ENCODE measurements around the gene MIP.
"Not testable (repeated sequence)": the region's sequence is repeated elsewhere in the genome, so short reads cannot be mapped to it uniquely, and the experiment has no call there.

Gene MIP

DNA sequence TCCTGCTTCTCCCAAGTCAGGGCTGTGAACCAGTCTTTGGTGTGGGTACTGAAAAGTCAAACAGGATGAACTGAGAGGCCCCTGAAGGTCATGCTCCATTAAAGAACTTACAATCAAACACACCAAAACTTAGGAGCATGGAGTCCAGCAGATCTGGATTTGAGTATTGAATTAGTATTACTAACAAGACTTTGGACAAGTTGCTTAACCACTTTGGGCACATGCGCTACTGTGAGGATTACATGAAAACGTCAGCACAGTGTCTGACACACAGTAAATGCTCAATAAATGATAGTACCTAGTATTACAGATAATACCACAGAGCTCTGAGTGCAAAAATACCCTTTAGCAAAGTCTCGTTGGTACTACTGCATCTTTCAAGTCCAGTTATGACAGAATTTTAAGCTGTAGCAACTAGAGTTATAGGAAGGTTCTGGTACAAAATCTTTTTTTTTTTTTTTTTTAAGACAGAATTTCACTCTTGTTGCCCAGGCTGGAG, 28.5 kb downstream of the MIP start:
- Histone ChIP-seq H3K4me3 (ENCODE audit: low read depth, low read length) (no peak overlapping the region), H3K9ac (ENCODE audit: low read depth, low read length) (no peak overlapping the region), H3K27me3 (ENCODE audit: control insufficient read depth, insufficient read depth, low read length) (no peaks in the 10 kb centered on the region), H3K36me3 (ENCODE audit: control insufficient read depth, insufficient read depth, low read length) (peaks cover 49% of the 10 kb centered on the region), H3K9me3 (ENCODE audit: control insufficient read depth, insufficient read depth, low read length) (no peaks in the 10 kb centered on the region), H3K4me1 (ENCODE audit: control insufficient read depth, insufficient read depth, low read length) (no peaks in the 10 kb centered on the region)

DNA sequence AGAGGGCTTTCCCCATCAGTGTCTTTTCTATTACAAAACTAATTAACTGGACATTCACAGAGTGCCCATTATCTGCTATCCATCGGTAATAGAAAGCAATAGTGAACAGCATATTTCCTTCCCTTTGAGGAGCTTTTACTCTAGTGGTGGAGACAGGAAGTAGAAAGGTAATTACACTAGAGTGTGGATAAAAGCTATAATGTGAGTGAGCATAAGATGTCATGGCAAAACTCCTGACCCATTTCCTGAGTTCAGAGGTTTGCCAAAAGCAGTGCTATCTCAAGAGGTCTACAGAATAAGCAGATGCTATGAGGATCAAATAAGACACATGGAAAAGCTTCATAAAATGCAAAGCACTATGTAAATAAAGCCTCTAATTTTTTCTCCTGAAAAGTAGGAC, 29.3 kb downstream of the MIP start:
- Histone ChIP-seq H3K9ac (ENCODE audit: low read depth, low read length) (no peak overlapping the region), H3K9me3 (ENCODE audit: control insufficient read depth, insufficient read depth, low read length) (no peaks in the 10 kb centered on the region), H3K36me3 (ENCODE audit: control insufficient read depth, insufficient read depth, low read length) (peaks cover 52% of the 10 kb centered on the region), H3K4me1 (ENCODE audit: control insufficient read depth, insufficient read depth, low read length) (no peaks in the 10 kb centered on the region), H3K27me3 (ENCODE audit: control insufficient read depth, insufficient read depth, low read length) (no peaks in the 10 kb centered on the region), H3K4me3 (ENCODE audit: low read depth, low read length) (no peak overlapping the region)

DNA sequence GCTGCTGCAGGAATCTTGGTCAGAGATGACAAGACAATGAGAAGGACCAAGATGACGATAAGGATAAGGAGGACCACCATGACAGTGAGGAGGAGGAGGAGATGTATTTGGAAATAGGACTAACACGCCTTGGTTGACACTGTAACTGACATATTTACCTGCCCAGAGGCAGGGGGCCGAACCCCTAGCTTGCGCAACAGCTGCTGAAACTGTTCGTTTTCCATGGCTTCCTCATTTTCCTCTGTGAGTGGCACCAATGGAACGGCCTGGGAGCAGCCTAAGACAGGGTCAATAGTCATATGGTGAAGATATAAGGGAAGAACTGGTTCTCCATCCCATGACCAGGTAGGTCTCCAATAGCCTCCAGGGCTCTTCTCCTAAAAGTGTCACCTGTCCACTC, 34.0 kb downstream of the MIP start:
- no peaks in the 10 kb centered on the region for H3K4me1 ChIP-seq (ENCODE audit: control insufficient read depth, insufficient read depth, low read length)
- H3K36me3 ChIP-seq (ENCODE audit: control insufficient read depth, insufficient read depth, low read length) = peaks cover 54% of the 10 kb centered on the region
- H3K9me3 ChIP-seq (ENCODE audit: control insufficient read depth, insufficient read depth, low read length) = no peaks in the 10 kb centered on the region
- H3K9ac ChIP-seq (ENCODE audit: low read depth, low read length) = no peak overlapping the region
- no peak overlapping the region for H3K4me3 ChIP-seq (ENCODE audit: low read depth, low read length)
- no peaks in the 10 kb centered on the region for H3K27me3 ChIP-seq (ENCODE audit: control insufficient read depth, insufficient read depth, low read length)

DNA sequence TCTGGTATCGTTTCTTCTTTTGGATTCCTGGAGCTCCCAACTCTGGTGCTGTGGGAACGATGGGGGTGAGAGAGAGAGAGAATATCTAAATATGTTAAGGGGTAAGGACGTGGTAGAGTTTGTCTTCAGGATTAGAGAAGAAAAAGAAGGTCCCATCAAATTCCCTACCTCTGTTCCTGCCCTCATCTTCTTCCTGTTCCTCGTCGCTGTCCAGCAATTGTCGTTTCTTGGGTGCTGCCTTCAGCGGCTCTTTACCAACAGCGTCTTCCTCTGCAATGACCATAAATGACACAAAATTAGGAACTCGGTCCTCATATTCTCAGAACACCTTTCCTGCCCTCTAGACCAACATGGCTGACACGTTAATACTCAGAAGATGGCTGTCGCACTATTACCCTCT, 36.7 kb downstream of the MIP start:
- H3K9me3 ChIP-seq (ENCODE audit: control insufficient read depth, insufficient read depth, low read length) = no peaks in the 10 kb centered on the region
- peaks cover 48% of the 10 kb centered on the region for H3K36me3 ChIP-seq (ENCODE audit: control insufficient read depth, insufficient read depth, low read length)
- no peak overlapping the region for H3K4me3 ChIP-seq (ENCODE audit: low read depth, low read length)
- H3K27me3 ChIP-seq (ENCODE audit: control insufficient read depth, insufficient read depth, low read length) = no peaks in the 10 kb centered on the region
- H3K4me1 ChIP-seq (ENCODE audit: control insufficient read depth, insufficient read depth, low read length) = no peaks in the 10 kb centered on the region
- no peak overlapping the region for H3K9ac ChIP-seq (ENCODE audit: low read depth, low read length)

DNA sequence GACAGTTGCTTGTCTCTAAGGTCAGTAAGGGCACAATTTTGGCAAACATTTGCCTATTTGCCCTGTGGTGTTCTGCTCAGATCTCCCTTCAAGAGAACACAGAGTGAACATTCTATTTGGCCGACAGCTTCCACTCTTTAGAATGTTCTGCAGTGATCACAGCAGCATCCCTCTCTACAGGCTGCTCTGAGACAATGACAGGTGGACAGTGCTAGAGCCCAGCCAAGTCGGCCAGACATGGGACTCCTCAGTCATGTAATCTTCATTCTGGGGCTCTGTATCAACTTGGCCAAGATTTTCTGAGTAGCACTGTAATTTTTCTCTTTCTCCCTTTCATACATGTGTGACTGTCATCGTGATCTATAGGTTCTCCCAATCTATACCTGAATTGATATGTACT, 40.1 kb downstream of the MIP start:
- Histone ChIP-seq H3K27me3 (ENCODE audit: control insufficient read depth, insufficient read depth, low read length) (no peaks in the 10 kb centered on the region), H3K4me1 (ENCODE audit: control insufficient read depth, insufficient read depth, low read length) (no peaks in the 10 kb centered on the region), H3K9me3 (ENCODE audit: control insufficient read depth, insufficient read depth, low read length) (no peaks in the 10 kb centered on the region), H3K4me3 (ENCODE audit: low read depth, low read length) (no peak overlapping the region), H3K36me3 (ENCODE audit: control insufficient read depth, insufficient read depth, low read length) (peaks cover 23% of the 10 kb centered on the region), H3K9ac (ENCODE audit: low read depth, low read length) (no peak overlapping the region)

DNA sequence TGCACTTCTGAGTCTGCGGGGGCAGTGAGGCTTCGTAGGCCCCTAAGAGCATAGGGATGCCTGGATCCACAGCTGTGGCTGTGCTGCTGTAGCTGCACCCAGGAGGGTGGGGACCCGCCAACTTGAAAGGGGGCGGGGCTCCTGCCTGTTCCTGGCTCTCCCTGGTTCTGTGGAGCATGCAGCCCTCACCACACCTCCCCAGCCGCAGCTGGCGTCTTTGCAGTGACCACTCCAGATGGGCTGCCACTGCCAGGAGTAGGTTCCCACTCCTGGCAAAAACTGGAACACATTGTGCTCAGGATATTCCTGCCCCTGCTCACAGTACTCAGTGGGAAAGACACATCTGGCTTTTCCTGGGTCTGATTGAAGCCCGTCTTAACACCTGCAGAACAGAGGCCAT, 41.1 kb downstream of the MIP start:
- H3K4me3 ChIP-seq (ENCODE audit: low read depth, low read length) = no peak overlapping the region
- H3K27me3 ChIP-seq (ENCODE audit: control insufficient read depth, insufficient read depth, low read length) = no peaks in the 10 kb centered on the region
- H3K4me1 ChIP-seq (ENCODE audit: control insufficient read depth, insufficient read depth, low read length) = no peaks in the 10 kb centered on the region
- peaks cover 16% of the 10 kb centered on the region for H3K36me3 ChIP-seq (ENCODE audit: control insufficient read depth, insufficient read depth, low read length)
- no peak overlapping the region for H3K9ac ChIP-seq (ENCODE audit: low read depth, low read length)
- no peaks in the 10 kb centered on the region for H3K9me3 ChIP-seq (ENCODE audit: control insufficient read depth, insufficient read depth, low read length)

DNA sequence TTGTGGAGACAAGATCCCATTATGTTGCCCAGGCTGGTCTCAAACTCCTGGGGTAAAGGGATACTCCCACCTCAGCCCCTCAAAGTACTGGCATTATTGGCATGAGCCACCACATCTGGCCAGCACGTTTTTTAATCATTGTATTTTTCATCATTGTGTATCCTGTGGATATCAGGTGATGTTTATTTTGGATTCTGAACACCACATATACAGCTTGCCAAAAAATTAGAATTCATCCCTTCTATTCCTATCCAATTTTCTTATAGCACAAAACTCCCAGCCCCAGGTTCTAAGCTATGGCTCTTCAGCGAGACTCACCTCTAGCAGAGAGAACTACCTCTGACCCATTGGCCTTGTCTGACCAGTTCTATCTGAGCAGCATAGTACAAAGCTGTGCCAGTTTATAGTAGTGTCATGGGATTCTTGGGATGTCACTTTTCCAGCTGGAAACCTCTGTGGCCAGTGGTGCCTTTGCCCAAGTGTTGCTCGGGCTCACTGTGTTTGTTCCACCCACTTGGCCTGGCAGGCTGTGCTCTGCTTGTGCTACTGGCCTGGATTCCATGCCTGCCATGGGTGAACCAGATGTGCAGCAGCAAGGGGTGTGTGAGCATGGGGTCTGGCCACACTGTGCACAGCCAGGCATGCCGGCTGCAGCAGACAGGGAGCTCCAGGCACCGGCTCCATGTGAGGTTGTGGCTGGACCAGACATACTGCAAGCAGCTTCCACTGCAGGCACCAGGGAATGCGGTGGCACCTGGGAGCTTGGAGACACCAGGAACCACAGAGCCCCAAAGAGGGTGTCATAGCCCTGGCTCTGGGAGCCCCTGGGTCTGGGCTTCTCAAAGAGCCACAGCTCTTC, 42.4 kb downstream of the MIP start:
- H3K4me3 ChIP-seq (ENCODE audit: low read depth, low read length) = no peak overlapping the region
- peaks cover 11% of the 10 kb centered on the region for H3K36me3 ChIP-seq (ENCODE audit: control insufficient read depth, insufficient read depth, low read length)
- no peaks in the 10 kb centered on the region for H3K27me3 ChIP-seq (ENCODE audit: control insufficient read depth, insufficient read depth, low read length)
- no peaks in the 10 kb centered on the region for H3K4me1 ChIP-seq (ENCODE audit: control insufficient read depth, insufficient read depth, low read length)
- H3K9me3 ChIP-seq (ENCODE audit: control insufficient read depth, insufficient read depth, low read length) = no peaks in the 10 kb centered on the region
- H3K9ac ChIP-seq (ENCODE audit: low read depth, low read length) = no peak overlapping the region

DNA sequence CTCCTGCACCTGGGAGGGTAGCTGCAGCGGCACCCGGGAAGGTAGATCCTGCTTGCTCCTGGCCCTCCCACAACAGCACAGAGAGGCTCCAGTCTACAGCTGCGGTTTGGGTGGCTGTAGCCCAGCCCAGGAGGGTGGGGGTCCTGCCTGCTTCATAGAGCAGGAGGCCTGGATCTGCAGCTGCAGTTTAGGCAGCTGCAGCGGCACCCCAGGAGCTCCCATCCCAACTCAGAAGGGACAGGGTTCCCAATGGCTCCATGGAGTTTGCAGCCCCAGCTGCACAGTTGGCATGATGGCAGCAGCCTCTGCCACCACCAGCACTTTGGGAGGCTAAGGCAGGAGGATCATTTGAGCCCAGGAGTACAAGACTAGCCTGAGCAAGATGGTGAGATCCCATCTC, 43.7 kb downstream of the MIP start:
- peaks cover 7% of the 10 kb centered on the region for H3K36me3 ChIP-seq (ENCODE audit: control insufficient read depth, insufficient read depth, low read length)
- H3K4me3 ChIP-seq (ENCODE audit: low read depth, low read length) = no peak overlapping the region
- no peaks in the 10 kb centered on the region for H3K4me1 ChIP-seq (ENCODE audit: control insufficient read depth, insufficient read depth, low read length)
- H3K9ac ChIP-seq (ENCODE audit: low read depth, low read length) = no peak overlapping the region
- H3K9me3 ChIP-seq (ENCODE audit: control insufficient read depth, insufficient read depth, low read length) = no peaks in the 10 kb centered on the region
- no peaks in the 10 kb centered on the region for H3K27me3 ChIP-seq (ENCODE audit: control insufficient read depth, insufficient read depth, low read length)

DNA sequence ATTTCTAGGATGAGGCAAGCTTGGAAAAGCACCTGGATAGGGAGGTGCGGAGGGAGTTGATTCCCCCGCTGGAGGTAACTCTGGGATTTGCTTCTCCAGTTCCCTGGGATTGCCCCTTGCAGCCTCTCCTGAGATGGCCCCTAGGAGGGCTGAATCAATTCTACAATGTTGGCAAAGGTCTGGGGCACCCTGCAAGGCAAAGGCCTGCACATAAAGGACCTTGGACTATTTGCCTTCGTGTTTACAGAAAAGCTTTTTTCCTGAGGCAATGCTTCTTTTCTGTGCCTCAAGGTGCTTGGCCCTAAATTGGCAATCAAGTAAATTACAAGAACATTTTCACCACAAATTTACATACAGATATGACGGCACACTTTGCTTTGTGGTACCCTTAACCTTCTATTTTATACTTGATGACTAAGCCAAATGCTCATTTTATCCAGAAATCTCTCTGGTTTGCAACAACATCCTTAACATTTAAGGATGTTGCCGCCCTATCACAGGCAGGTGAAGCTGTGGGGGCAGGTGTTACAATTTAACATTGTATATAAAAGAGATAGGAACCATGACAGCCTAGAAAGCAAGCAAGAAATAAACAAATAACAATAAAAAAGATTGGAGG, 45.5 kb downstream of the MIP start:
- no peaks in the 10 kb centered on the region for H3K27me3 ChIP-seq (ENCODE audit: control insufficient read depth, insufficient read depth, low read length)
- H3K4me3 ChIP-seq (ENCODE audit: low read depth, low read length) = no peak overlapping the region
- H3K9ac ChIP-seq (ENCODE audit: low read depth, low read length) = no peak overlapping the region
- H3K36me3 ChIP-seq (ENCODE audit: control insufficient read depth, insufficient read depth, low read length) = peaks cover 3% of the 10 kb centered on the region
- no peaks in the 10 kb centered on the region for H3K4me1 ChIP-seq (ENCODE audit: control insufficient read depth, insufficient read depth, low read length)
- H3K9me3 ChIP-seq (ENCODE audit: control insufficient read depth, insufficient read depth, low read length) = no peaks in the 10 kb centered on the region

DNA sequence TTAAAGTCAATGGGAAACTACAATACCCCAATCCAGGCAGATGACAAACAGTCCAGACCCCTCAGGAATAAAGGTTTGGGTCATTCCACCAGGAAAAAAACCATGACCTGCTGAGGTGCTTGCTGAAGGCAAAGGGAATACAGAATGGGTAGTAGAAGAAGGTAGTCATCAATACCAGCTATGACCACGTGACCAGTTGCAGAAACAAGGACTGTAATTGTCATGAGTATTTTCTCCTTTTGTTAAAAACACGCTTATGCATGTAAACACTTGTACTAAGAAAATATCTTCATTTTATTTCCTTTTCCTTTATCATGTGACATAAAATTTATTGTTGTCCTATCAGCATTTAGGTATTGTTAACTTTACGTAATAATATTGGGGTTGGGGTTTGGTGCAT, 50.2 kb downstream of the MIP start:
- H3K9ac ChIP-seq (ENCODE audit: low read depth, low read length); H3K4me3 ChIP-seq (ENCODE audit: low read depth, low read length); H3K9me3 ChIP-seq (ENCODE audit: control insufficient read depth, insufficient read depth, low read length); H3K27me3 ChIP-seq (ENCODE audit: control insufficient read depth, insufficient read depth, low read length); H3K4me1 ChIP-seq (ENCODE audit: control insufficient read depth, insufficient read depth, low read length); H3K36me3 ChIP-seq (ENCODE audit: control insufficient read depth, insufficient read depth, low read length): not testable (repeated sequence)

DNA sequence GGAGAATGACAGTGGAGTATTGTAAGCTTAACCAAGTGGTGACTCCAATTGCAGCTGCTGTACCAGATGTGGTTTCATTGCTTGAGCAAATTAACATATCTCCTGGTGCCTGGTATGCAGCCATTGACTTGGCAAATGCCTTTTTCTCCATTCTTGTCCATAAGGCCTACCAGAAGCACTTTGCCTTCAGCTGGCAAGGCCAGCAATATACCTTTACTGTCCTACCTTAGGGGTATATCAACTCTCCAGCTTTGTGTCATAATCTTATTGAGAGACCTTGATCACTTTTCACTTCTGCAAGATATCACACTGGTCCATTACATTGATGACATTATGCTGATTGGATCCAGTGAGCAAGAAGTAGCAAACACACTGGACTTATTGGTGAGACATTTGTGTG, 52.8 kb downstream of the MIP start:
- not testable (repeated sequence) for H3K4me1 ChIP-seq (ENCODE audit: control insufficient read depth, insufficient read depth, low read length); H3K9ac ChIP-seq (ENCODE audit: low read depth, low read length); H3K36me3 ChIP-seq (ENCODE audit: control insufficient read depth, insufficient read depth, low read length); H3K27me3 ChIP-seq (ENCODE audit: control insufficient read depth, insufficient read depth, low read length); H3K9me3 ChIP-seq (ENCODE audit: control insufficient read depth, insufficient read depth, low read length); H3K4me3 ChIP-seq (ENCODE audit: low read depth, low read length)

DNA sequence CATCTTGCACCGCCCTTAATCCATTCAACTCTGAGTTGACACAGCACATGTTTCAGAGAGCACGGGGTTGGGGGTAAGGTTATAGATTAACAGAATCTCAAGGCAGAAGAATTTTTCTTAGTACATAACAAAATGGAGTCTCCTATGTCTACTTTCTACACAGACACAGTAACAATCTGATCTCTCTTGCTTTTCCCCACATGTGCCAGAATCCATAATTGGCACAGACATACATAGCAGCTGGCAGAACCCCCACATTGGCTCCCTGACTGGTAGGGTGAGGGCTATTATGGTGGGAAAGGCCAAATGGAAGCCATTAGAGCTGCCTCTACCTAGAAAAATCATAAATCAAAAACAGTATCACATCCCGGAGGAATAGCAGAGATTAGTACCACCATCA, 53.3 kb downstream of the MIP start:
- not testable (repeated sequence) for H3K9ac ChIP-seq (ENCODE audit: low read depth, low read length); H3K4me1 ChIP-seq (ENCODE audit: control insufficient read depth, insufficient read depth, low read length); H3K9me3 ChIP-seq (ENCODE audit: control insufficient read depth, insufficient read depth, low read length); H3K4me3 ChIP-seq (ENCODE audit: low read depth, low read length); H3K27me3 ChIP-seq (ENCODE audit: control insufficient read depth, insufficient read depth, low read length); H3K36me3 ChIP-seq (ENCODE audit: control insufficient read depth, insufficient read depth, low read length)
